ENCODE results near the gene SLC8A1. TPM values are rescaled to one million over a fixed set of nuclear protein-coding genes. Genes with fewer than 3 reads are reported as not detected.
A peak's percentile ranks its signal among the peaks of the same experiment; 100 is the strongest.

SLC8A1 gene
- total RNA-seq, 1 donor = 82.9 TPM

GRCh38 chr2:40477361-40477760, 25.5 kb upstream of the SLC8A1 start:
- TF ChIP-seq CTCF (IDR thresholded peaks at IDR 0.05; ENCODE audit: extremely low read depth, low read depth, low read length) = no peak
- Histone ChIP-seq H3K4me3 (ENCODE audit: insufficient read depth, low read length) (no peak overlapping the region), H4K20me1 (ENCODE audit: insufficient read depth, low read length) (no peaks in the 10 kb centered on the region), H3K4me1 (ENCODE audit: insufficient read depth, low read length) (no peaks in the 10 kb centered on the region), H3K27me3 (ENCODE audit: insufficient read depth, low read length) (no peaks in the 10 kb centered on the region), H3K27ac (ENCODE audit: low read depth, low read length) (no peak overlapping the region), H3K4me2 (ENCODE audit: insufficient read depth, low read length) (no peak overlapping the region), H3K9me3 (ENCODE audit: low read depth, low read length) (no peaks in the 10 kb centered on the region), H2AFZ (ENCODE audit: low read length) (peak overlapping the region; percentile 20), H3K79me2 (ENCODE audit: insufficient read depth, low read length) (no peaks in the 10 kb centered on the region), H3K36me3 (ENCODE audit: insufficient read depth, low read length) (no peaks in the 10 kb centered on the region)
- no peak for DNase-seq (ENCODE audit: insufficient read length, low spot score, missing footprints)

GRCh38 chr2:40476436-40476835, 24.5 kb upstream of the SLC8A1 start:
- H3K4me1 ChIP-seq (ENCODE audit: insufficient read depth, low read length) = no peaks in the 10 kb centered on the region
- TF ChIP-seq CTCF (IDR thresholded peaks at IDR 0.05; ENCODE audit: extremely low read depth, low read depth, low read length) = no peak
- no peaks in the 10 kb centered on the region for H3K27me3 ChIP-seq (ENCODE audit: insufficient read depth, low read length)

GRCh38 chr2:40474306-40474705, 22.4 kb upstream of the SLC8A1 start:
- H3K27ac ChIP-seq (ENCODE audit: low read depth, low read length) = no peak overlapping the region
- no peak overlapping the region for H3K4me2 ChIP-seq (ENCODE audit: insufficient read depth, low read length)
- no peak overlapping the region for H3K4me3 ChIP-seq (ENCODE audit: insufficient read depth, low read length)
- no peaks in the 10 kb centered on the region for H3K36me3 ChIP-seq (ENCODE audit: insufficient read depth, low read length)
- no peak for DNase-seq (ENCODE audit: insufficient read length, low spot score, missing footprints)
- no peaks in the 10 kb centered on the region for H3K79me2 ChIP-seq (ENCODE audit: insufficient read depth, low read length)
- H3K4me1 ChIP-seq (ENCODE audit: insufficient read depth, low read length) = no peaks in the 10 kb centered on the region
- H3K27me3 ChIP-seq (ENCODE audit: insufficient read depth, low read length) = no peaks in the 10 kb centered on the region
- TF ChIP-seq CTCF (IDR thresholded peaks at IDR 0.05; ENCODE audit: extremely low read depth, low read depth, low read length) = no peak
- H4K20me1 ChIP-seq (ENCODE audit: insufficient read depth, low read length) = no peaks in the 10 kb centered on the region
- no peaks in the 10 kb centered on the region for H3K9me3 ChIP-seq (ENCODE audit: low read depth, low read length)
- H2AFZ ChIP-seq (ENCODE audit: low read length) = no peak overlapping the region

More at GRCh38 chr2:40476436-40476835, 24.5 kb upstream of the SLC8A1 start:
- Histone ChIP-seq H2AFZ (ENCODE audit: low read length) (no peak overlapping the region), H3K4me2 (ENCODE audit: insufficient read depth, low read length) (no peak overlapping the region), H3K79me2 (ENCODE audit: insufficient read depth, low read length) (no peaks in the 10 kb centered on the region), H3K4me3 (ENCODE audit: insufficient read depth, low read length) (no peak overlapping the region), H3K9me3 (ENCODE audit: low read depth, low read length) (no peaks in the 10 kb centered on the region), H3K36me3 (ENCODE audit: insufficient read depth, low read length) (no peaks in the 10 kb centered on the region), H4K20me1 (ENCODE audit: insufficient read depth, low read length) (no peaks in the 10 kb centered on the region), H3K27ac (ENCODE audit: low read depth, low read length) (no peak overlapping the region)
- no peak for DNase-seq (ENCODE audit: insufficient read length, low spot score, missing footprints)

GRCh38 chr2:40471866-40472265, 20.0 kb upstream of the SLC8A1 start:
- Histone ChIP-seq H3K4me3 (ENCODE audit: insufficient read depth, low read length) (no peak overlapping the region), H3K27me3 (ENCODE audit: insufficient read depth, low read length) (no peaks in the 10 kb centered on the region), H3K4me2 (ENCODE audit: insufficient read depth, low read length) (no peak overlapping the region), H3K36me3 (ENCODE audit: insufficient read depth, low read length) (no peaks in the 10 kb centered on the region), H3K27ac (ENCODE audit: low read depth, low read length) (no peak overlapping the region), H4K20me1 (ENCODE audit: insufficient read depth, low read length) (no peaks in the 10 kb centered on the region), H3K4me1 (ENCODE audit: insufficient read depth, low read length) (no peaks in the 10 kb centered on the region), H2AFZ (ENCODE audit: low read length) (no peak overlapping the region), H3K9me3 (ENCODE audit: low read depth, low read length) (no peaks in the 10 kb centered on the region), H3K79me2 (ENCODE audit: insufficient read depth, low read length) (no peaks in the 10 kb centered on the region)
- TF ChIP-seq CTCF (IDR thresholded peaks at IDR 0.05; ENCODE audit: extremely low read depth, low read depth, low read length) = no peak
- DNase-seq (ENCODE audit: insufficient read length, low spot score, missing footprints) = no peak

All from osteoblast (primary cell).